Left hindlimb (tissue), 1 donor: ENCODE data around the gene SINHCAF.
"Not testable (repeated sequence)": the region's sequence is repeated elsewhere in the genome, so short reads cannot be mapped to it uniquely, and the experiment has no call there.

Source experiments
- DNase-seq: peaks from one replicate; pipeline ENCODE4 v3.0.0-alpha.2; 2018

The SINHCAF gene

GRCh38 chr12:31306866-31307265 lies 19.1 kb downstream of the SINHCAF start:
- no peak for DNase-seq

- no peak for DNase-seq
Observed at GRCh38 chr12:31303466-31303865, 22.5 kb downstream of the SINHCAF start.

GRCh38 chr12:31301311-31301710 lies 24.6 kb downstream of the SINHCAF start:
- DNase-seq = no peak

- no peak for DNase-seq
Observed at GRCh38 chr12:31300783-31301182, 25.2 kb downstream of the SINHCAF start.

- no peak for DNase-seq
Observed at GRCh38 chr12:31300341-31300740, 25.6 kb downstream of the SINHCAF start.

GRCh38 chr12:31298922-31299321 lies 27.0 kb downstream of the SINHCAF start:
- no peak for DNase-seq

GRCh38 chr12:31298515-31298910 lies 27.4 kb downstream of the SINHCAF start:
- no peak for DNase-seq

GRCh38 chr12:31297572-31298514 lies 28.1 kb downstream of the SINHCAF start:
- no peak for DNase-seq

GRCh38 chr12:31289441-31289840 lies 36.5 kb downstream of the SINHCAF start:
- DNase-seq = no peak

- no peak for DNase-seq
Observed at GRCh38 chr12:31288381-31288780, 37.6 kb downstream of the SINHCAF start.

GRCh38 chr12:31280183-31280582 lies 45.8 kb downstream of the SINHCAF start:
- no peak for DNase-seq

GRCh38 chr12:31279390-31279924 lies 46.5 kb downstream of the SINHCAF start:
- DNase-seq = no peak

- DNase-seq = no peak
Observed at GRCh38 chr12:31278832-31279231, 47.1 kb downstream of the SINHCAF start.

- no peak for DNase-seq
Observed at GRCh38 chr12:31278424-31278823, 47.5 kb downstream of the SINHCAF start.

- no peak for DNase-seq
Observed at GRCh38 chr12:31277081-31277480, 48.9 kb downstream of the SINHCAF start.

- no peak for DNase-seq
Observed at GRCh38 chr12:31275491-31275890, 50.5 kb downstream of the SINHCAF start.

- no peak for DNase-seq
Observed at GRCh38 chr12:31274520-31275300, 51.2 kb downstream of the SINHCAF start.

GRCh38 chr12:31273794-31274193 lies 52.2 kb downstream of the SINHCAF start:
- DNase-seq = not testable (repeated sequence)

- no peak for DNase-seq
Observed at GRCh38 chr12:31272607-31273225, 53.2 kb downstream of the SINHCAF start.

GRCh38 chr12:31267966-31268365 lies 58.0 kb downstream of the SINHCAF start:
- DNase-seq = no peak

GRCh38 chr12:31265722-31266121 lies 60.2 kb downstream of the SINHCAF start:
- DNase-seq = no peak

GRCh38 chr12:31263661-31264060 lies 62.3 kb downstream of the SINHCAF start:
- DNase-seq = no peak

GRCh38 chr12:31261744-31262143 lies 64.2 kb downstream of the SINHCAF start:
- no peak for DNase-seq
